ENCODE data around the gene LCT. TPM values are rescaled to one million over a fixed set of nuclear protein-coding genes. Genes with fewer than 3 reads are reported as not detected.

The LCT gene
- total RNA-seq, 2 donors from 2014 or later: 0.11 to 0.27 TPM

DNA sequence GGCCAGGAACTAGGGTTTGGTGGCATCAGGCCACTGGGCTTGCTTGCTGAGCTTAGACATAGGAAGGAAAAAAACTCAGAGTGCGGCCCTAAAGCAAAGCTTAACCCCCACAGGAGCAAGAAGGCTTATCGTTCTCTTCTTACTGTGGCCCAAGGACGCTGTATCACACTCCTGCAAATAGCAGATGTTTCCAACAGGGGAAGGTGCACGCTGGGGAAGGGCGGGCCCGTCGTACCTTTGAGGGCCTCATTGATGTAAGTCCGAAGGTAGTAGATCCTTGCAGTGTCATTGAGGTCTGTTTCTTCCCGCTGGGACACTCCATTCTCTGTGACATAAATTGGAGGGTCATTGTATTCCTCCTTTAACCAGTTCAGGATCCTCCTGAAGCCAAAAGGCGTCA, 46.6 kb downstream of the LCT start:
- ATAC-seq: no peak
- no peak for DNase-seq (ENCODE audit: low spot score in 2 of 2)
- peaks cover under 1 to 8% of the 10 kb centered on the region in 2 donors for H3K36me3 Mint-ChIP-seq
- H3K9me3 Mint-ChIP-seq: no peaks in the 10 kb centered on the region
- no peak overlapping the region for H3K27ac Mint-ChIP-seq

DNA sequence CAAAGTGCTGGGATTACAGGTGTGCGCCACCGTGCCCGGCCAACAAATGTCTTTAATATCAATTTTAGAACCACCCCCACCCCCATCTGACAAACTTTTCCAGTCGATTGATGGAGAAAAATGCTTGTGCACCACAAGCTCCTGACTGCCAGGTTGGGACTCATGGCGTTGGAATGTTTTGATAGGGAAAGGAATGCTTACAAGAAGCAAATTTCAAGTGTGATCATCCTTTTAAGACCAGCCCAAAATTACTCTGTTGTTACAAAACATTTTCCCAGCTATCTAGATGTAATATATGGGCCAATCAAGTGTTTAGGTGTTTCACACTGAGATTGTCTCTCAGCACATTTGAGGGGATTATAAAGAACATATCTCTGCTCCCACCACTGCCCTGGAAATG, 50.2 kb downstream of the LCT start:
- no peak for DNase-seq (ENCODE audit: low spot score in 2 of 2)
- Mint-ChIP-seq H3K27ac (peak overlapping the region in 1 of 2 donors; percentile 39), H3K9me3 (no peaks in the 10 kb centered on the region), H3K36me3 (peaks cover 16 to 25% of the 10 kb centered on the region in 2 donors)
- ATAC-seq: no peak

DNA sequence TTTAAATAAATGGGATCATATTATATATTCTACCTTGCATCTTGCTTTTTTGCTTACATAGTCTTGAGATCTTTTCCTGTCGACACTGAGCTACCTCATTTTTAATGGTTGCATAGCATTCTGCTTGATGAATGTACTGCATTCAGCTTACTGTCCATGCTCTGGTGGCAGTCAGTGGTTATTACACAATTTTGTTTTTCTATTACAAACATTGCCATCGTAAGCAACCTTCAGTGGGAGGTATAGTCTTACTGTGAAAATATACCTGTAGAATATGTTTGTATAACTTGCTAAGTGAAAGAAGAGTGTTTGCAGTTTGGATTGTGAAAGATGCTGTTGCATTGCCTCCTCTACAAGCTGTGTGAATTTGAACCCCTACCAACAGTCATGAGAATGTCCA, 52.0 kb downstream of the LCT start:
- peaks cover 28 to 36% of the 10 kb centered on the region in 2 donors for H3K36me3 Mint-ChIP-seq
- H3K9me3 Mint-ChIP-seq: no peaks in the 10 kb centered on the region
- DNase-seq (ENCODE audit: low spot score in 2 of 2): no peak
- ATAC-seq: no peak
- no peak overlapping the region for H3K27ac Mint-ChIP-seq

DNA sequence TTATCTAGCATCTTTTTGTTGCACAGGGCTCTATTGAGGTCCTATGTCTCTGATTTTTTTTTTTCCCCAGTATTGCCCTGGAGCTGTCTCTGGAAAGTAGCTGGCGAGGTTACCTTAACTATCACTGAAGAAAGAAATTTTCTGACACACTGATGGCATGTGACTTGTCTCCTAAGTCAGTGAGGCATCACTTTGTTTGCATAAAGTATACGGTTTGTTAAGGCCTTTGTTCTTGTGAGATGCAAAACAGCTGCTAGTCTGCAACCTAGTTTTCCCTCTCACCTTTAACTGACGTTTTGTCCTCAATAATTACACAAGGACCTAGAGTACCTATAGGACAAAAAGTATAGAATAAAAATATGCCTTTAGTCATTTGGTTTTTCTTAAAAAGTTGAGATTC, 53.5 kb downstream of the LCT start:
- Mint-ChIP-seq H3K27ac (peak overlapping the region in 1 of 2 donors; percentile 59), H3K36me3 (peaks cover 28 to 36% of the 10 kb centered on the region in 2 donors), H3K9me3 (no peaks in the 10 kb centered on the region)
- no peak for ATAC-seq
- DNase-seq (ENCODE audit: low spot score in 2 of 2): no peak

DNA sequence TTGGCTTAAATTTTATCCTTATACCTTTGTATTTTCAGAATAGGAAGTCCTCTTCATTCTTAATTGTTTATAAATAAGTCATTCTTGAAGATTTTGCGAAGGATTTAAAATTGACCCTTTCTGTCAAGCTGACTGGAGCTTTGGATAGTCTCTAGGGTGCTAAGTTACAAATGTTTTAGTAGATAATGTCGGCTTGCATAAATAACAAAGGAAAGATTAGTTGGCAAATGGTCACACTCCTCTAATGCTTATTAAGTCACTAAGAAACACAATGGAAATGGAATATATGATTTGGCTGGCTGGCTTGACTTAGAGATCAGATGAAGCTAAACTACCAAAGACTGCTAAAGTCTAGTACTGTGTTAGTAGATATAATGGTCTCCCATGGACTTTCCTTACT, 54.8 kb downstream of the LCT start:
- no peaks in the 10 kb centered on the region for H3K9me3 Mint-ChIP-seq
- no peak for ATAC-seq
- DNase-seq (ENCODE audit: low spot score in 2 of 2): no peak
- no peak overlapping the region for H3K27ac Mint-ChIP-seq
- H3K36me3 Mint-ChIP-seq: peaks cover 28 to 36% of the 10 kb centered on the region in 2 donors

DNA sequence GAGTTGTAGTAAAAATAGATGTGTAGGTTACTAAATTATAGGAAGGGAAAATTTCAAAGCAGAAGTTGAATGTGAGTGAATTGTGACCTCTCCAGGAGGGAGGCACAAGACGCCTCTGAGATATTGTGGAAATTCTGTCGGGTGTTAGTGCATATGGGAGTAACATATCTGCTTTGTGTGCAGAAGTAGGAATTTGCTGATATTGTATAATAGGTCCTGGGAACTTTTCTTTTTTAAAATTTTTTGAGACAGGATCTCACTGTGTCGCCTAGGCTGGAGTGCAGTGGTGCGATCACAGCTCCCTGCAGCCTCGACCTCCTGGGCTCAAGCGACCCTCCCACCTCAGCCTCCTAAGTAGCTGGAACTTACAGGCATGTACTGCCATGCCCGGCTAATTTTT, 60.6 kb downstream of the LCT start:
- peaks cover 22 to 31% of the 10 kb centered on the region in 2 donors for H3K36me3 Mint-ChIP-seq
- DNase-seq (ENCODE audit: low spot score in 2 of 2) (no peak), ATAC-seq (no peak)
- no peak overlapping the region for H3K27ac Mint-ChIP-seq
- no peaks in the 10 kb centered on the region for H3K9me3 Mint-ChIP-seq

DNA sequence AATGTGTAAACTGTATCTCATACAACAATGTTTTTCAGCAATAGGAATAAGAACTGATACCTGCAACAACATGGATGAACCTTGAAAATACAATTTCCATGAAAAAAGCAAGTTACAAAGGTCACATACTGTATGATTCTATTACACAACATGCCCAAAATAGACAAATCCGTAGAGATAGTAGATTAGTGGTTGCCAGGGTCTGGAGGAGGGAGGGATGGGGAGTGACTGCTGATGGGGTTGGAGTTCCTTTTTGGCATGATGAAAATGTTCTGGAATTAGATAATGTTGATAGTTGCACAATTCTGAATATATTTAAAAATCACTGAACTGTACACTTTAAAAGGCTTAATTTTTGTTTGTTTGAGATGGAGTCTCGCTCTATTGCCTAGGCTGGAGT, 61.6 kb downstream of the LCT start:
- H3K27ac Mint-ChIP-seq: peak overlapping the region in 1 of 2 donors; percentile 8

DNA sequence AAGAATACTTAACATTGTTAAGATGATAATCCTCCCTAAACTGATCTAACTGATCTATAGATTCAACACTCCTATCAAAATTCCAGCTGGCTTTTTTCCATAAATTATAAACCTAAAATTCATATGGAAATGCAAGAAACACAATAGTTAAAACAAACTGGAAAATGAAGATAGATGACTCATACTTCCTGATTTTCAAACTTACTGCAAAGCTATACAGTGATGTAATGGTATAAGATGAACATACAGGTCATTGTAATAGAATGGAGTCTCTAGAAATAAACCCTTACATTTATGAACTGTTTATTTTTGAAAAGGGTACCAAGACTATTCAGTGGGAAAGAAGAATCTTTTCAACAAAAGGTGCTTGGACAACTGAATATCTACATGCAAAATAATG, 63.1 kb downstream of the LCT start:
- no peak for ATAC-seq
- DNase-seq (ENCODE audit: low spot score in 2 of 2): no peak
- no peaks in the 10 kb centered on the region for H3K9me3 Mint-ChIP-seq
- peaks cover 20 to 34% of the 10 kb centered on the region in 2 donors for H3K36me3 Mint-ChIP-seq
- no peak overlapping the region for H3K27ac Mint-ChIP-seq

More for the DNA sequence above, 61.6 kb downstream of the LCT start:
- Mint-ChIP-seq H3K36me3 (peaks cover 18 to 28% of the 10 kb centered on the region in 2 donors), H3K9me3 (no peaks in the 10 kb centered on the region)
- DNase-seq (ENCODE audit: low spot score in 2 of 2) (no peak), ATAC-seq (no peak)

DNA sequence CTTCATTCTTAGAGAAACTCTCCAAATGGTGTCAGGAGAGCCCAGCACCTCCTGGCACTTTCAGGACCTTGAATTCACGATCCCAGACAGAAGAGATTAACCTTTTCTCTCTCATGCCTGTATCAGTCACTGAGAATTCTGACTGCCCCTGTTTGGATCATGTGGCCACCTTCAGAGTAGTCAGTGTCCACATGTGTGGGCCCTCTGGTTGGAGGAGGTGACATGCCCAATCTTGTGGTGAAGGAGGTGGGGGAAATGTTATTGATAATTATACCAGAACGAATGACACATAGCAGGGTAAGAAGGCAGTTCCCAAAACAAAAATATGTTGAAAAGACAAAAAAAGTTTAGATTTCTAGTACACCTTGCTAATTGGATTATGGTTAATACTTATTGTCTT, 63.7 kb downstream of the LCT start:
- peak overlapping the region in 1 of 2 donors; percentile 5 for H3K27ac Mint-ChIP-seq
- DNase-seq (ENCODE audit: low spot score in 2 of 2): no peak
- peak; percentile 26 to 79 for ATAC-seq
- H3K9me3 Mint-ChIP-seq: no peaks in the 10 kb centered on the region
- peaks cover 20 to 34% of the 10 kb centered on the region in 2 donors for H3K36me3 Mint-ChIP-seq

DNA sequence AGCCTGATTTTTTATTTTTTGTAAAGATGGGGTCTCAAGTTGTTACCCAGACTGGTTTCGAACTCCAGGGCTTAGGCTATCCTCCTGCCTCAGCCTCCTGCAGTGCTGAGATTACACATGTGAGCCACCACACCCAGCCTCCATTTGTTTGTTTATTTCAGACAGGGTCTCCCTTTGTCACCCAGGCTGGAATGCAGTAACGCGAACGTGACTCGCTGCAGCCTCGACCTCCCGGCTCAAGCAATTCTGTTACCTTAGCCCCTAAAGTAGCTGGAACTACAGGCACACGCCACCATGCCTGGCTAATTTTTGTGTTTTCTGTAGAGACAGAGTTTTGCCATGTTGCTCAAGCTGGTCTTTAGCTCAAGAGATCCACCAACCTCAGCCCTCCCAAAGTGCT, 68.1 kb downstream of the LCT start:
- H3K27ac Mint-ChIP-seq: peak overlapping the region in 1 of 2 donors; percentile 47
- DNase-seq (ENCODE audit: low spot score in 2 of 2) (no peak), ATAC-seq (no peak)
- no peaks in the 10 kb centered on the region for H3K9me3 Mint-ChIP-seq
- peaks cover 21 to 42% of the 10 kb centered on the region in 2 donors for H3K36me3 Mint-ChIP-seq

DNA sequence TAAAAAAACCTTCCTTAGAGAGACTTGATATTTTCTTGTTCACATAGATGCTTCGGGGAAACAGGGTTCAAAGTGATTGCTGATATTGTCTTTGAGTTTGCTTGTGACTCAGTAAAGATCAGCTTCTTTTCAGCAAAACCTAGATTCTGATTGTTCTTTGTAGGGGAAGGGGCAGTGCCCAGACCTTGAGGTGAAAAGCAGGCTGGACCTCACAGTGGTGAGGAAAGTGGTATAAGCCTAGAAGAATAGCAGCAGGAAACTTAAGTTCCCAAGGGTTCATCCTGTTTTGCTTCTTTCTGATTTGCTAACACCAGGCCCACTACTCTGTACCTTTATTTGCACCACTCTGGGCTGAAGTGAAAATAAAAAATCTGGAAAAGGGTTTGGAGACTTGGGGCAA, 74.5 kb downstream of the LCT start:
- Mint-ChIP-seq H3K36me3 (peaks cover 4 to 44% of the 10 kb centered on the region in 2 donors), H3K27ac (no peak overlapping the region), H3K9me3 (no peaks in the 10 kb centered on the region)
- ATAC-seq: no peak
- no peak for DNase-seq (ENCODE audit: low spot score in 2 of 2)

DNA sequence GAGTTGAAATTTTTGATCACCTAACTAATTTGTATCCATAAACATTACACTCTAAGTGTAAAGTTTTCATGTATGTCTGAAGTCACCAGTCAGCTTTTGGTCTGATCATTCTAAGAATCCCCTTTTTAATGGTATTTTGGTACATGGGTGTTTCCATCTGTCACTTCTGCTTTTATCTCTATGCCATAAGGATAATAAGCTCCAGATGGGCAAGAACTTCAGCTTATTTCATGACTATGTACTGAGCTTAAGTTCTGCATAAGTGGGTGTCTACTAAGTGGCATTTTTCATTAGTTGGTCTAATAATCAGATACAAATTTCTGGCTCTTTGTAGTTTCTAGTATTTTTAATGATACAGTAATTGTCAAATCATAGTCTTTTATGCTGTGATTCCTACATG, 75.0 kb downstream of the LCT start:
- ATAC-seq (no peak), DNase-seq (ENCODE audit: low spot score in 2 of 2) (no peak)
- H3K36me3 Mint-ChIP-seq: peaks cover 5 to 44% of the 10 kb centered on the region in 2 donors
- H3K9me3 Mint-ChIP-seq: peaks cover 0 to under 1% of the 10 kb centered on the region in 2 donors
- no peak overlapping the region for H3K27ac Mint-ChIP-seq

DNA sequence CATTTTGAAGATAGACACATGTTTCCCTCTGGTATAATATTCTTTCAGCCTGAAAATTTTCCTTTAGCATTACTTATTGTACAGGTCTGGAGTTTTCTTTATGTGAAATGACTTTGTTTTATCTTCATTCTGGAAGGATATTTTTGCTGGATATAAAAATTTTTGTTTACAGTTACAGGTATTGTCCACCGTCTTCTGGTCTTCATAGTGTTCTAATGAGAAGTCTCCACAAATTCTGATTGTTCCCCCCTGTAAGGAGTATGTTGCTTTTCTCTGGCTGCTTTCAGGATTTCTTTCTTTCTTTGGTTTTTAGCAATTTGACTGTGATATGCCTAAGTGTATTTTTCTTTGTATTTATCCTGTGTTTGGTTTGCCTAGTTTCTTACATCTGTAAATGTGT, 80.3 kb downstream of the LCT start:
- Mint-ChIP-seq H3K36me3 (peaks cover 15 to 60% of the 10 kb centered on the region in 2 donors), H3K9me3 (peaks cover 3 to 4% of the 10 kb centered on the region in 2 donors), H3K27ac (no peak overlapping the region)
- ATAC-seq (no peak), DNase-seq (ENCODE audit: low spot score in 2 of 2) (no peak)

DNA sequence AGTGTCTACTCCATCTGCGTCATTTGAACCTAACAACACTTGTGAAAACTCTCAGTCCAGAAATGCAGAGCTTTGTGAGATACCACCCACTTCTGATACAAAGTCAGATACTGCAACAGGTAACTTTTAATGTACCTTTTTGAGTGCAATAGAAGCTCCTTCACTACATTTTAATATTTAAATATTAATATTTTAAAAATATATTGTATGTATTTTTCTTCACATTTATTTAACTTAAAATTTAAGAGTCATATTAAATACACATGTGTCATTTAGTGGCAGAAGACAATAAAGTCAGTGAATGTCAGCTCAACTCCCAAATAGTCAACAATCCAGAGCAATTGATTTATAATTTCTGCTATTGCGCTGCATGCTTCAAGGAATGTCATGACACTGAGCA, 81.4 kb downstream of the LCT start:
- H3K9me3 Mint-ChIP-seq: peaks cover 3 to 4% of the 10 kb centered on the region in 2 donors
- ATAC-seq (no peak), DNase-seq (ENCODE audit: low spot score in 2 of 2) (no peak)
- no peak overlapping the region for H3K27ac Mint-ChIP-seq
- H3K36me3 Mint-ChIP-seq: peaks cover 15 to 59% of the 10 kb centered on the region in 2 donors

DNA sequence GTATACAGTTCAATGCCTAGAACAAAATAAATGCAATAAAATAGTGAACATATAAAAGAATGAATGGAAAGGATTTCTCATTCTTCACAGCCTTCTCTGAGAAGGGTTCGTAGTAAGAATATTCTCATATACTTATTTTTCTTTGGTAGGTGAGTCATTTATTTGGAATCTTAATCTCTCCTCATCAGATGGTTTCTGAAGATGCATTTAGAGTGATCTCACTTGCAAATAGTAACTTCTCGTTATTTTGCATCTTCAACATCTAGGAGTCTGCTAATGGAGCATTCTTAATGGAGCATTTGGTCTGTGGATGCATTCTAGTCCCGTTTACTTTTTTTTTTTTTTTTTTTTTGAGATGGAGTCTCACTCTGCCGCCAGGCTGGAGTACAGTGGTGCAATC, 91.4 kb downstream of the LCT start:
- Mint-ChIP-seq H3K27ac (no peak overlapping the region), H3K36me3 (peaks cover 14 to 26% of the 10 kb centered on the region in 2 donors), H3K9me3 (peaks cover 4% of the 10 kb centered on the region in 2 donors)
- ATAC-seq (no peak), DNase-seq (ENCODE audit: low spot score in 2 of 2) (no peak)

DNA sequence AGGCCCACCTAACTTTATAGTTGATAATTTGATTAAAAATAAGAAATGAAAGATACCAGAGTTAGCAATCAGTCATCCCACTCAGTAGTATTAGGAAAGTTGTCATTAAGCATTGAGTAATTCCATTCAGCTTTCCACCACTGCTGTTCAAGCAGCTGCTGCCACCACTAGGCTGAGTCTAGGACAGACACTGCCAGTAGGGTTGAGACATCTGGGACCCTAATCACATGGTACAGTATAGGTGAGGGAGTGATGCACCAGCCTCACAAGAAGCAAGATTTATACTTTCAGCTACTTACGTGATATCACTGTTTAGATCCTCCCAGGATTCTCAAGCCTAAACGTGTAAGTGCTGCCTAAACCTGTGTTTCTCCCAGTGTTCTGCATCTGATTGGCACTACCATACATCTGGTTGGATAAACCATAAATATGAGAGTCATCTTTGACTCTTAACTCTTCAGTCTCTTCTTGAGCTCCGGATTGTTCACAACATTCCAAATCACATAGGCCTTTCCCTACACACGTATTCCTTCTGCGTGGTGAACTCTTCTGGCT, 92.1 kb downstream of the LCT start:
- peaks cover 4% of the 10 kb centered on the region in 2 donors for H3K9me3 Mint-ChIP-seq
- ATAC-seq: no peak
- H3K36me3 Mint-ChIP-seq: peaks cover 14 to 26% of the 10 kb centered on the region in 2 donors
- no peak for DNase-seq (ENCODE audit: low spot score in 2 of 2)
- H3K27ac Mint-ChIP-seq: peak overlapping the region in 1 of 2 donors; percentile 72

DNA sequence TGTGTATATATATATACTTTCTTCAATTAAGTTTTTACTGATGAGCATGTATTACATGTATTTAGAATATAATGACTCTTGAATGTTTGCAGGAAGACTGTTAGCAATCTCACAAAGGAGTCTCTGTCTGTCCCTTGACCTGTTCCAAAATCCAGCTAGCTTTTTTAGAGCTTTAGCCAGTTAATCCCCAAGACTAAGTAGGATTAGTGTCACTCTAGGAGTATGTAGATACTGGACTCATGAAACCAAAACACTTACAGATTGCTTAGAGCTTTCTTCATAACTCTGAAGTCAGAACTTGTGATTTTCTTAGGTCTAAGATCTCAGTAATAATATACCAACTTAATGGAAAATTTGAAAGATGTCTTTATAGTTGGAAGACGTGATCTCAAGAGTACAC, 93.1 kb downstream of the LCT start:
- ATAC-seq: no peak
- Mint-ChIP-seq H3K27ac (peak overlapping the region in 1 of 2 donors; percentile 16), H3K36me3 (peaks cover 14 to 26% of the 10 kb centered on the region in 2 donors), H3K9me3 (peaks cover 4% of the 10 kb centered on the region in 2 donors)
- DNase-seq (ENCODE audit: low spot score in 2 of 2): no peak

DNA sequence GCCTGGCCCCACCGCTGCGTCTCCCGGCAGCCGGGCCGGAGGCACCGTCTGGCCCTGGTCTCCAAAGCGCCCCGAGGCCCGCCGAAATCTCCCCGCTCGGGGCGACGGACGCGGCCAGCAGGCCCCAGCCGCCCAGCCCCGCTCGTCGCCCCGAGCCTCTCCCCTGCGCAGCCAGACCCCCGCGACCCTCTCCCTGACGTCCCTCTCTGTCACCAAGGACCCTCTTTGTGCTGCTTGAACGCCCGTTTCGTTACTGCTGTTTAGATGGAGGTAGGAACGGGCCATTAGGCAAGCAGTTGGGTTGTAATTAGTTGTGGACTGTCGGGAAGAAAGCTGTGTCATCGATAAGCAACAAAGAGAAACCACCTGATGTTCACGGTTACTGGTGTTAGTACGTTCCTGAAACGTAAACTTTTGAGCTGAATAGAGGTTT, 94.6 kb downstream of the LCT start:
- DNase-seq (ENCODE audit: low spot score in 2 of 2) (no peak), ATAC-seq (peak; percentile 14 to 20)
- Mint-ChIP-seq H3K9me3 (peaks cover 4% of the 10 kb centered on the region in 2 donors), H3K27ac (peak overlapping the region; percentile 97 to 100), H3K36me3 (peaks cover 14 to 26% of the 10 kb centered on the region in 2 donors)
